GM23338 (cell line): ENCODE results near the gene NNT. TPM values are rescaled to one million over a fixed set of nuclear protein-coding genes. Genes with fewer than 3 reads are reported as not detected.

Experiments
- ATAC-seq: fragments of 200-7000 bp; cut with Tn5 transposase; 3 replicates; pipeline ENCODE4 v1.9.1; 2020
- DNase-seq: peaks from one replicate; pipeline ENCODE4 v3.0.0-alpha.2; 2015; ENCODE audit warnings: low spot score
- H2AFZ ChIP-seq: fragments of 200-600 bp; sonication (generic); 2 replicates; pipeline ENCODE4 v1.8.0; 2016; ENCODE audit warnings: antibody characterized with exemption, mild to moderate bottlenecking, moderate library complexity
- H3F3A ChIP-seq: fragments of 200-600 bp; sonication (generic); replicated peaks from 2 replicates; pipeline ENCODE4 v1.8.0; 2017; ENCODE audit warnings: antibody characterized with exemption, mixed run types, low read depth
- H3K27ac ChIP-seq: fragments of 200-600 bp; sonication (generic); 2 replicates; pipeline ENCODE4 v1.6.1; 2016; ENCODE audit warnings: low read depth
- H3K27me3 ChIP-seq: fragments of 200-600 bp; sonication (generic); 2 replicates; pipeline ENCODE4 v1.8.0; 2016; ENCODE audit warnings: mild to moderate bottlenecking, mixed run types, moderate library complexity; ENCODE audit not compliant: insufficient read depth
- H3K36me3 ChIP-seq: fragments of 200-600 bp; sonication (generic); 2 replicates; pipeline ENCODE4 v1.8.0; 2016; ENCODE audit warnings: mild to moderate bottlenecking; ENCODE audit not compliant: insufficient read depth
- H3K4me1 ChIP-seq: fragments of 200-600 bp; sonication (generic); 2 replicates; pipeline ENCODE4 v1.8.0; 2016; ENCODE audit warnings: mild to moderate bottlenecking, moderate library complexity; ENCODE audit not compliant: insufficient read depth
- H3K4me2 ChIP-seq: fragments of 200-600 bp; sonication (generic); 2 replicates; pipeline ENCODE4 v1.7.1; 2017; ENCODE audit warnings: mixed run types
- H3K4me3 ChIP-seq: fragments of 200-600 bp; sonication (generic); 2 replicates; pipeline ENCODE4 v1.6.1; 2016; ENCODE audit warnings: mixed run types
- H3K79me2 ChIP-seq: fragments of 200-600 bp; sonication (generic); replicated peaks from 2 replicates; pipeline ENCODE4 v1.8.0; 2017; ENCODE audit warnings: mild to moderate bottlenecking; ENCODE audit not compliant: insufficient read depth
- H3K9me2 ChIP-seq: fragments of 200-600 bp; sonication (generic); 2 replicates; pipeline ENCODE4 v1.8.0; 2017; ENCODE audit not compliant: insufficient read depth
- H4K20me1 ChIP-seq: fragments of 200-600 bp; sonication (generic); replicated peaks from 2 replicates; pipeline ENCODE4 v1.8.0; 2017; ENCODE audit warnings: mild to moderate bottlenecking; ENCODE audit not compliant: insufficient read depth
- H3K27ac Mint-ChIP-seq: 2 replicates; pipeline ENCODE4 v1.8.0; 2020; ENCODE audit warnings: inconsistent platforms, mild to moderate bottlenecking, moderate library complexity, mixed read lengths
- H3K27me3 Mint-ChIP-seq: 3 replicates; pipeline ENCODE4 v1.8.0; 2022; ENCODE audit warnings: low read depth, mild to moderate bottlenecking, moderate library complexity, mixed read lengths, inconsistent platforms; ENCODE audit not compliant: insufficient read depth, poor library complexity
- H3K36me3 Mint-ChIP-seq: 3 replicates; pipeline ENCODE4 v1.8.0; 2021; ENCODE audit warnings: low read depth, mild to moderate bottlenecking, inconsistent platforms, moderate library complexity, mixed read lengths
- H3K4me1 Mint-ChIP-seq: 3 replicates; pipeline ENCODE4 v1.8.0; 2020; ENCODE audit warnings: mild to moderate bottlenecking, inconsistent platforms, mixed read lengths
- H3K4me3 Mint-ChIP-seq: 3 replicates; pipeline ENCODE4 v1.8.0; 2021; ENCODE audit warnings: moderate library complexity, mild to moderate bottlenecking, inconsistent platforms, mixed read lengths
- H3K9me3 Mint-ChIP-seq: 3 replicates; pipeline ENCODE4 v1.8.0; 2020; ENCODE audit warnings: moderate library complexity, mild to moderate bottlenecking, inconsistent platforms, mixed read lengths
- CREB1 ChIP-seq: fragments of 250-450 bp; sonication (Bioruptor Pico); IDR thresholded peaks from 2 replicates; pipeline ENCODE4 v1.5.0; 2020; ENCODE audit warnings: low read depth, mild to moderate bottlenecking, moderate library complexity
- CTCF ChIP-seq, 2 experiments: fragments of 200-600 bp in 1 of 2; sonication (generic) in 1 of 2; conservative IDR thresholded peaks; 2 replicates each; pipeline versions ENCODE4 v1.5.1 to v1.6.1; 2016 to 2017; ENCODE audit warnings: antibody characterized with exemption in 2 of 2, low read depth in 2 of 2, mild to moderate bottlenecking in 2 of 2, moderate library complexity in 1 of 2
- ETS1 ChIP-seq: IDR thresholded peaks from 2 replicates; pipeline ENCODE4 v1.6.1; 2016; ENCODE audit warnings: antibody characterized with exemption
- EZH2 ChIP-seq: fragments of 200-600 bp; sonication (generic); IDR thresholded peaks from one replicate; pipeline ENCODE4 v1.8.0; 2017; ENCODE audit warnings: antibody characterized with exemption, mild to moderate bottlenecking, low read depth; ENCODE audit not compliant: unreplicated experiment
- EZH2phosphoT487 ChIP-seq: fragments of 200-600 bp; sonication (generic); IDR thresholded peaks from one replicate; pipeline ENCODE4 v1.8.1; 2018; ENCODE audit warnings: antibody characterized with exemption; ENCODE audit not compliant: unreplicated experiment
- JUNB ChIP-seq: IDR thresholded peaks from one replicate; pipeline ENCODE4 v1.6.1; 2016; ENCODE audit warnings: antibody characterized with exemption; ENCODE audit not compliant: unreplicated experiment
- NANOG ChIP-seq: IDR thresholded peaks from 2 replicates; pipeline ENCODE4 v1.6.1; 2016; ENCODE audit warnings: antibody characterized with exemption, borderline replicate concordance
- POLR2AphosphoS5 ChIP-seq: IDR thresholded peaks from 2 replicates; pipeline ENCODE4 v1.6.1; 2016; ENCODE audit warnings: antibody characterized with exemption, low read depth
- REST ChIP-seq: IDR thresholded peaks from one replicate; pipeline ENCODE4 v1.6.1; 2018; ENCODE audit warnings: antibody characterized with exemption; ENCODE audit not compliant: unreplicated experiment
- STAT1 ChIP-seq: IDR thresholded peaks from one replicate; pipeline ENCODE4 v1.6.1; 2016; ENCODE audit warnings: antibody characterized with exemption; ENCODE audit not compliant: unreplicated experiment
- ZNF114 ChIP-seq: fragments of 250-450 bp; sonication (Bioruptor Pico); IDR thresholded peaks from 2 replicates; pipeline ENCODE4 v1.5.0; 2020; ENCODE audit warnings: mild to moderate bottlenecking, moderate library complexity
- ZNF331 ChIP-seq: fragments of 250-450 bp; sonication (Bioruptor Pico); IDR thresholded peaks from 2 replicates; pipeline ENCODE4 v1.5.0; 2020; ENCODE audit warnings: low read depth, mild to moderate bottlenecking, moderate library complexity
- ZNF462 ChIP-seq: fragments of 250-450 bp; sonication (Bioruptor Pico); IDR thresholded peaks from 2 replicates; pipeline ENCODE4 v1.5.0; 2020; ENCODE audit warnings: mild to moderate bottlenecking, moderate library complexity
- polyA plus RNA-seq: library from polyadenylated mRNA; unstranded; fragments of >200 nt; fragmentation: Nextera tagmentation; extraction: Ambion mirVana; gene quantifications from 2 replicates; pipeline ENCODE4 v1.2.1, GENCODE V29; 2016
- total RNA-seq: library from RNA; depleted of rRNA; stranded (reverse); fragments of >200 nt; shearing (Covaris generic); gene quantifications from 2 replicates; pipeline ENCODE4 v1.2.3, GENCODE V29; 2014

Gene NNT
- total and polyA plus RNA-seq, 2 experiments from 2014 or later, result 10.8 to 15.9 TPM

GRCh38 chr5:43694027-43694426 lies 91.0 kb downstream of the NNT start:
- Mint-ChIP-seq H3K4me1 (no peaks in the 10 kb centered on the region), H3K4me3 (no peak overlapping the region), H3K9me3 (peaks cover 31% of the 10 kb centered on the region), H3K27me3 (no peaks in the 10 kb centered on the region), H3K36me3 (peaks cover 40% of the 10 kb centered on the region), H3K27ac (no peak overlapping the region)
- H3K27me3 ChIP-seq, result no peaks in the 10 kb centered on the region
- no peaks in the 10 kb centered on the region for H4K20me1 ChIP-seq
- H3K9me2 ChIP-seq, result no peaks in the 10 kb centered on the region
- H3K79me2 ChIP-seq, result no peaks in the 10 kb centered on the region
- H3K36me3 ChIP-seq, result no peaks in the 10 kb centered on the region
- TF ChIP-seq ZNF114 (CRISPR knock-in tag) (no peak), CREB1 (no peak), EZH2 (no peak), JUNB (no peak), EZH2phosphoT487 (no peak), NANOG (no peak), ETS1 (no peak), REST (no peak), ZNF331 (CRISPR knock-in tag) (no peak), POLR2AphosphoS5 (no peak), CTCF (conservative IDR thresholded peaks at IDR 0.05; ENCODE audit: low read depth in 2 of 2) (no peak), ZNF462 (CRISPR knock-in tag) (no peak), STAT1 (no peak)
- no peak overlapping the region for H2AFZ ChIP-seq
- H3K27ac ChIP-seq, result no peak overlapping the region
- DNase-seq (no peak), ATAC-seq (no peak)
- H3K4me2 ChIP-seq, result no peak overlapping the region
- H3K4me3 ChIP-seq, result no peak overlapping the region
- no peaks in the 10 kb centered on the region for H3F3A ChIP-seq
- H3K4me1 ChIP-seq, result no peaks in the 10 kb centered on the region
